ENCODE measurements around the gene RNF150. TPM values are rescaled to one million over a fixed set of nuclear protein-coding genes. Genes with fewer than 3 reads are reported as not detected.

The RNF150 gene
- polyA plus RNA-seq, 5 donors, result 8.2 to 15.3 (median 14.1) TPM

DNA sequence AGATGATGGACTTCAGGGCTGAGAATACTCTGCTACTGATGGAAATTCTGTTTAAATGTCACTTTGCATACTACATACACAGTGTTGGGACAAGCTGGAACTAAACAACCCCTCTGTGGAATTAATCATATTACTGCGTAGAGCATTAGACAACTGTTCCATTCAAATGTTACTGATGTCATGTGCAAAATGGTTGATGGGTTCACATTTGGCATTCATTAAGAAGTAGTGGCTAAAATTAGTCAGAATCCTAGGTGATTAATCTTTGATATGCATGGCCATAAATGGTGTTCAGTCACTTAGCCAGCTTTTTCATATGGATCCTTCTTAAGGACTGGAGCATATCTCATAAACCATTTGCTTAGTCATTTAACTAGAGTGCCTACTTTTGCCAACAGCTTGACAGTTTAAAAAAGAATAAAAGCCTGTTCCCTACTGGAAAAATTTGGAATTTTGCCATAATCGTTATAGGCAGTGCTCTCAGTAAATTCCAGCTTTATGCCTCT is 105.2 kb downstream of the RNF150 start:
- peak in 1 of 2 donors; percentile 29 for DNase-seq

- DNase-seq, result no peak
Observed at GRCh38 chr4:141027421-141027820, 105.8 kb downstream of the RNF150 start.

GRCh38 chr4:141026900-141027299 is 106.4 kb downstream of the RNF150 start:
- DNase-seq, result no peak

GRCh38 chr4:141023051-141023450 is 110.2 kb downstream of the RNF150 start:
- no peak for DNase-seq

- no peak for DNase-seq
Observed at GRCh38 chr4:141022111-141022695, 111.1 kb downstream of the RNF150 start.

DNA sequence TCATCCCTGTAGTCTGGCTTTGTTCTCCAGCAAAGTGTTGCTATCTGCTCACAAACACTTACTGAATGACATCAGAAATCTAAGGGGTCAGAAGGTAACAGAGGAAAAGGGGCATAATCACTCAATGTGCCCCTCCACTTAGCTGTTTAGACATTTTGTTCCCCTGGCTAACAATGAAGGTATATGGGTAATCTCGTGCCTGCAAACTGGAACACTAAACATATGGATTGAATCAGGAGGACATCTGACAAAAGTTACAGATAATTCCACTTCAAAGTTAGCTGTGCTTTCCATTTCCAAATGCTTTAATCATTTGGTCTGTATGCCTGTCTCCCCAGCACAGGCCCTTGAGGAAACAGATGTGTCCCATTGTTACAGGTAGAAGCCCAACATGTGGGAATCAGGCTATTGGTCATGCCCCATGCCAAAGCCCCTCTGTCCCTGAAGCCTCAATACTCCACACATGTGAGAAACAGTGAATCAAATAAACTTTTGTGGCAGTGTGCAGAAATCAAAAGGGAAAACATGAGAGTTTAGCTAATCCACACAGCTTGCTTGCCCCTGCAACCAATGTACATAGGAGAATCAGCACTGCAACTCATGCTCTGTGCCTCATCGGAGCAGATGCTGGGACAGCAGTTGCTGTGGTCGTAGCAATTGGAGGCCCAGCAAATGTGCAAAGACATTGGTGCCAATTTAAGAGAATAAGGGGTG is 111.7 kb downstream of the RNF150 start:
- DNase-seq, result no peak

DNA sequence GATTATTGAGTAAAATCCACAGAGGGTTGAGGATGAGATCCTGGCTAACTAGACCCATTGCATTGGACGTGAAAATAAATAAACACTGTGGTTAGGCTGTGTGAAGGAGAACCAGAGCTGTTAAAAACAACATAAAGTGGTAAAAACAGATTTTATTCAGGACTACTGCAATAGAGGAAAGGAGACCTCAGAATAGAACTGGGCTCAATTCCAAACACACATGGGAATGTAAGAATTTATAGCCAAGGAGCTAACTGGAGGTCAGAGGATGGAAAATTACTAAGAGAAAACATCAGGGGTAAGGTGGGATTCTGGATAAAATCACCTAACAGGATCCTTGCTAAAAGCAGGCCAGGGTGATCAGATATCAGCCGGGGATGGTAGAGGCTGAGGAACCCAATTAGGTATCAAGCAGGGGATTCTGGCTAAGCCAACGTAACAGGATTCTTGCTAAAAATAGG is 112.4 kb downstream of the RNF150 start:
- DNase-seq, result no peak

DNA sequence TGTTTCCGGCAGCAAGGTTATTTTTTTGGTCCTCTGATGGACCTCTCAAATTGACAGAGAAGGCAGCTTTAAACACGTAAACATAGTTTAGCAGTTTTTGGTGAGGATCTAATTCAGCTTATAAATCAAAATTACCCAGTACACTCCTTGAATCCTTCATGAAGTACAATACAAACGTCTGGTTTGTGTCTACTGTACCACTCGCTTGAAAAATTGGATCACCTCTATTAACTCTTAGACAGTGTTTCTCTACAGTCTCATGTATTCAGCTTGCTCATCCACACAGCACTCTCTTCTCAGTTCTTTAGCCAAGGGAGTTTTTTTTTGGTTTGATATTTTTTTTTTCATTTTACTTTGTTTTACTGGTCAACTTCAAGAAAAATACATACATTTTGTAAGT is 113.5 kb downstream of the RNF150 start:
- no peak for DNase-seq

DNA sequence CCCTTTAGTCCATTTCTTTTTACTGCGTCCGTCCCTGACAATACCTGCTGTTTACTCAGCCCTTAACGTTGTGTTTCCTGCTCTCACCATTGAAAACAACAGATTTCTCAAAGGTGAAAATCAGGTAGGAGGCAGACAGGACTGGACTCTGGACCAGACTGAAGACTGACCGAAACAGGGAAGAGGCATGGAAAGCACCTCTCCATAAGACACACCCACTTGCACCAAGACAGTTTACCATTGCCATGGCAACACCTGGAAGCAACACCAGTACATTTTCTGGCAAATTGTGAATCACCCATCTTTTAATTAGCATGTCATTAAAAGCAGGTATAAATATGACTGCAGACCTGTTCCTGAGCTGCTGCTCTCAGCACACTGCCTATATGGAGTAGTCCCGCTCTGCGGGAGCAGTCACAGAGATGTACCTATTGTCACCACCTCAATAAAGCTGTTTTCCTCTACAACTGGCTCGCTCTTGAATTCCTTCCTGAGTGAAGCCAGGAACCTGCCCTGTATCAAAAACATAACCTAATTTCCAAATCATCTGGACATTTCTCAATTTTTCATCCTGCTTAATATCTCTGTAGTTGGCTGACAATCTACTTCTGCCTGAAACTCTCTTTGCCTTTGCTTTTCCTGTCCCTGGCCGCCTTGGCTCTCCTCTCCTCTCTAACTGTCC is 117.0 kb downstream of the RNF150 start:
- DNase-seq, result no peak

DNA sequence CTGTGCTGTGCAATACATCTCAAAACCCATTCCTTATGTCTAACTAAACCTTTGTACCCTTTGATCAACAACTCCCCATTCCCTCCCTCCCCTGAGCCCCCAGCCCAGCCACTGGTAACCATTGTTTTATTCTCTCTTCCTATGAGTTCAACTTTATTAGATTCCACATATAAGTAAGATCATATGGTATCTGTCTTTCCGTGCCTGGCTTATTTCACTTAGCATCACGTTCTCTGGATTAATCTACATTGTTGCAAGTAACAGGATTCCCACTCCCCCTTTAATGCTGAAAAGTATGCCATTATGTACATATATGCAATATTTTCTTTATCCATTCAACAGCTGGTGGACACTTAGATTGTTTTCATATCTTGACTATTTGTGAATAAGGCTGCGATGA is 119.4 kb downstream of the RNF150 start:
- no peak for DNase-seq

GRCh38 chr4:141011901-141012315 is 121.4 kb downstream of the RNF150 start:
- no peak for DNase-seq

DNA sequence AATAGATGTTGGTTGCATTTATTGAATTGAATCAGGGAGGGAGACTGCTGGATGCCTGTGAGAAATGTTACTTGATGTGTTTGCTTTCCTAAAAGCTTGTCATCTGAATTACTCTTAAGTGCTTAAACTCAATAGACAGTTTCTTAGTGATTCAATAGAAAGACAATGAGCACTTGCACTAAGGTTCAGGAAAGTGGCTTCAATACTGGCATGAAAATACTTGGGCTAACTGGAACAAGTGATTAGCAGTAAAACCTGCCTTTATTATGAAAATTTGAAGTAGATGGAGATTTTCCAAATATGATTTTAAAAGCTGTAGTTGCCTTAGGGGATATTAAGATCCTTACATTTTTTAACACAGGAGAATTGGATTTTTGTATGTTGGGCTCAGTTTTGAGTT is 123.3 kb downstream of the RNF150 start:
- DNase-seq, result no peak

- DNase-seq, result no peak
Observed at GRCh38 chr4:141009129-141009528, 124.1 kb downstream of the RNF150 start.

DNA sequence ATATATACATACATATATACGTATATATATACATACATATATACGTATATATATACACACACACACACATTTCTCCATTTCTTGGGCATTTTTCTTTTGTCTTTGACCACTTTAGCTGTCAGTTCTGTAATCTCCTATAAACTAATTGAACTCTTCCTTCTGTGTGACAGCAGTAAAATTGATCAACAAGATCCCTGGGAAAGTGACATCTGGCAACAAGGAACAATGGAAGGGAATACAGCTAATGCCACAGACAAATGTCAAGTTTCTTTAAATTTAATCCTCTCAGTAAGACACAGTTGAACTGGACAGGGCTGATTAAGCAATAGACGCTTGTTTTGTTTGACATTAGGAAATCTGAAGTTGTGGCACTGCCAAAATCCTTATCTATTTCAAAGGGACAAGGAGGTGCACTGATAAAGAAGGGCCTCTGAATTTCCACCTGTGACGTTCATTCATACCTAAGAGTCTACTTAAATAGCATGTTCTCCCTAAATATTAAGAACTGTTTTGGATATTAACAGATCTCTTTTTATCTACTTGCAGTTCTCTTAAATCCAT is 126.9 kb downstream of the RNF150 start:
- no peak for DNase-seq

- no peak for DNase-seq
Observed at GRCh38 chr4:141004823-141005222, 128.4 kb downstream of the RNF150 start.

GRCh38 chr4:141003193-141003592 is 130.1 kb downstream of the RNF150 start:
- DNase-seq, result no peak

GRCh38 chr4:141002323-141002805 is 130.9 kb downstream of the RNF150 start:
- no peak for DNase-seq

GRCh38 chr4:140996766-140997165 is 136.5 kb downstream of the RNF150 start:
- DNase-seq, result peak in 1 of 2 donors; percentile 7

GRCh38 chr4:140995058-140995457 is 138.2 kb downstream of the RNF150 start:
- DNase-seq, result no peak

- DNase-seq, result no peak
Observed at GRCh38 chr4:140994015-140994414, 139.3 kb downstream of the RNF150 start.

- DNase-seq, result no peak
Observed at GRCh38 chr4:140993370-140993769, 139.9 kb downstream of the RNF150 start.

- DNase-seq, result no peak
Observed at GRCh38 chr4:140989944-140990343, 143.3 kb downstream of the RNF150 start.
